ENCODE measurements around the gene BACE2.
"Not testable (repeated sequence)": the region's sequence is repeated elsewhere in the genome, so short reads cannot be mapped to it uniquely, and the experiment has no call there.

The BACE2 gene

GRCh38 chr21:41256231-41256630 lies 88.3 kb downstream of the BACE2 start:
- H3K27me3 ChIP-seq (ENCODE audit: low read depth, low read length); H3K4me3 ChIP-seq (ENCODE audit: low read depth in 1 of 2, low read length in 2 of 2); H3K9me3 ChIP-seq (ENCODE audit: control insufficient read depth in 1 of 2, low read length in 2 of 2); H3K27ac ChIP-seq (ENCODE audit: low read length); H3K4me1 ChIP-seq (ENCODE audit: control insufficient read depth in 1 of 2, insufficient read depth in 2 of 2, low read length in 2 of 2): not testable (repeated sequence)
- H3K36me3 ChIP-seq (ENCODE audit: control insufficient read depth in 1 of 2, insufficient read depth in 2 of 2, low read length in 2 of 2), result peaks cover 8 to 45% of the 10 kb centered on the region in 2 donors

DNA sequence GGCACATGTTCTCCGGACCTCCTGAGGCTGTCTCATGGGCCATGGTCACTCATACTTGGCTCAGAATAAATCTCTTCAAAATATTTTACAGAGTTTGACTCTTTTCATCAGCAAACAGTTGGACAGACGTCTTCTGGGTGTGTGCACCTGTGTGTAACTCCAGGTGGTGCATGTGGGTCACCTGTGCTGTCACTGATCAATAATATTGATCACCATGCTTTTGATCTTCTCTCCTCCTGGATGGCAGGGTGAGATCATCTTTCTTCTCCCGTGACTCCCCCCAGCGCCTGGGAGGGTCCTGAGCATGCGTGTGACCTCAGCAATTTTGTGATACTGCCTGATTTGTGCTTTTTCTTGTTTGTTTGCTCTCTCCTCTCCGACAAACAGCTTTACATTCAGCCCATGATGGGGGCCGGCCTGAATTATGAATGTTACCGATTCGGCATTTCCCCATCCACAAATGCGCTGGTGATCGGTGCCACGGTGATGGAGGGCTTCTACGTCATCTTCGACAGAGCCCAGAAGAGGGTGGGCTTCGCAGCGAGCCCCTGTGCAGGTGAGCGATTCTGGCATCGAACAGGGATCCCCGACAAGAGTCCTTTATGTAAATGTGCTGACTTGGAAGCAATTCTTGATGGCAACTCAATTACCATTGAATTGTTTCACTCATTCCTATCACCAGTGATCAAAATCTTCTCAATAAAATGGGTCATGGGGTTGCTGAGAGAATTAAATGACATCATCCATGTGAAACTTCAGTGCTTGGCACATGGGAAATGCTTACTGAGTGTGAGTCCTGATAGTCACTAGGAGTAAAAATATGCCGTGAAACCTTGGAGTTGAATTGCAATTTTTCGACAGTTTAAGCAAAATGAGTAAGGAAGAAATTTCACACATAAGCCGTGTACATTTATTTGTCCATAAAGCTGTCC lies 89.1 kb downstream of the BACE2 start:
- H3K36me3 ChIP-seq (ENCODE audit: control insufficient read depth in 1 of 2, insufficient read depth in 2 of 2, low read length in 2 of 2), result peaks cover 4 to 43% of the 10 kb centered on the region in 2 donors
- H3K4me3 ChIP-seq (ENCODE audit: low read depth in 1 of 2, low read length in 2 of 2), result no peak overlapping the region
- no peaks in the 10 kb centered on the region for H3K9me3 ChIP-seq (ENCODE audit: control insufficient read depth in 1 of 2, low read length in 2 of 2)
- H3K27ac ChIP-seq (ENCODE audit: low read length), result no peak overlapping the region
- H3K4me1 ChIP-seq (ENCODE audit: control insufficient read depth in 1 of 2, insufficient read depth in 2 of 2, low read length in 2 of 2), result no peaks in the 10 kb centered on the region
- H3K27me3 ChIP-seq (ENCODE audit: low read depth, low read length), result no peaks in the 10 kb centered on the region

DNA sequence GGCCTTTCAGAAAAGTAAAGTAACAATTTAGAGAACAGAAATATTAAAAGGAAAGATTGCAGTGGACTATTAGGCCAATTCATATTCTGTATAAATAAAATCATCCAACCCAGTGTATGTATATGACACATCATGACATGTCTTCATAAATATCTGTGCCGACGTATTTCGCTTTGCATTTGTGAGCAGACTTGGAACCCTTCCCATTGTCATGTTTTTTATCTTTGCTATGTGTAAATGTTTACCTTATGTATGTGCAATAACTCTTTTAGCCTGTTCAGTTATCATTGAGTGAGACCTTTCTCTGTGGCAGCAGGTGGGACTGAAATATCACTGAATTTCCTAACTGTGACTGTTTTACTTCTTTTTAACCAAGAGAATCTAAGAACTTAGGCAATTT lies 90.7 kb downstream of the BACE2 start:
- no peaks in the 10 kb centered on the region for H3K9me3 ChIP-seq (ENCODE audit: control insufficient read depth in 1 of 2, low read length in 2 of 2)
- H3K27me3 ChIP-seq (ENCODE audit: low read depth, low read length), result no peaks in the 10 kb centered on the region
- H3K4me1 ChIP-seq (ENCODE audit: control insufficient read depth in 1 of 2, insufficient read depth in 2 of 2, low read length in 2 of 2), result no peaks in the 10 kb centered on the region
- H3K27ac ChIP-seq (ENCODE audit: low read length), result no peak overlapping the region
- no peak overlapping the region for H3K4me3 ChIP-seq (ENCODE audit: low read depth in 1 of 2, low read length in 2 of 2)
- H3K36me3 ChIP-seq (ENCODE audit: control insufficient read depth in 1 of 2, insufficient read depth in 2 of 2, low read length in 2 of 2), result peaks cover 9 to 27% of the 10 kb centered on the region in 2 donors

GRCh38 chr21:41260428-41260827 lies 92.5 kb downstream of the BACE2 start:
- peaks cover 9 to 16% of the 10 kb centered on the region in 2 donors for H3K36me3 ChIP-seq (ENCODE audit: control insufficient read depth in 1 of 2, insufficient read depth in 2 of 2, low read length in 2 of 2)
- H3K27me3 ChIP-seq (ENCODE audit: low read depth, low read length), result no peaks in the 10 kb centered on the region
- no peaks in the 10 kb centered on the region for H3K4me1 ChIP-seq (ENCODE audit: control insufficient read depth in 1 of 2, insufficient read depth in 2 of 2, low read length in 2 of 2)
- no peak overlapping the region for H3K4me3 ChIP-seq (ENCODE audit: low read depth in 1 of 2, low read length in 2 of 2)
- H3K27ac ChIP-seq (ENCODE audit: low read length), result no peak overlapping the region
- no peaks in the 10 kb centered on the region for H3K9me3 ChIP-seq (ENCODE audit: control insufficient read depth in 1 of 2, low read length in 2 of 2)

GRCh38 chr21:41267346-41267745 lies 99.4 kb downstream of the BACE2 start:
- peaks cover 5 to 9% of the 10 kb centered on the region in 2 donors for H3K36me3 ChIP-seq (ENCODE audit: control insufficient read depth in 1 of 2, insufficient read depth in 2 of 2, low read length in 2 of 2)
- H3K4me3 ChIP-seq (ENCODE audit: low read depth in 1 of 2, low read length in 2 of 2), result no peak overlapping the region
- no peaks in the 10 kb centered on the region for H3K4me1 ChIP-seq (ENCODE audit: control insufficient read depth in 1 of 2, insufficient read depth in 2 of 2, low read length in 2 of 2)
- H3K27me3 ChIP-seq (ENCODE audit: low read depth, low read length), result no peaks in the 10 kb centered on the region
- H3K9me3 ChIP-seq (ENCODE audit: control insufficient read depth in 1 of 2, low read length in 2 of 2), result no peaks in the 10 kb centered on the region
- no peak overlapping the region for H3K27ac ChIP-seq (ENCODE audit: low read length)

GRCh38 chr21:41269535-41269934 lies 101.6 kb downstream of the BACE2 start:
- H3K27ac ChIP-seq (ENCODE audit: low read length), result no peak overlapping the region
- H3K36me3 ChIP-seq (ENCODE audit: control insufficient read depth in 1 of 2, insufficient read depth in 2 of 2, low read length in 2 of 2), result peaks cover 0 to 4% of the 10 kb centered on the region in 2 donors
- H3K9me3 ChIP-seq (ENCODE audit: control insufficient read depth in 1 of 2, low read length in 2 of 2), result no peaks in the 10 kb centered on the region
- H3K4me3 ChIP-seq (ENCODE audit: low read depth in 1 of 2, low read length in 2 of 2), result no peak overlapping the region
- H3K4me1 ChIP-seq (ENCODE audit: control insufficient read depth in 1 of 2, insufficient read depth in 2 of 2, low read length in 2 of 2), result no peaks in the 10 kb centered on the region
- no peaks in the 10 kb centered on the region for H3K27me3 ChIP-seq (ENCODE audit: low read depth, low read length)

GRCh38 chr21:41277196-41277595 lies 109.2 kb downstream of the BACE2 start:
- H3K27ac ChIP-seq (ENCODE audit: low read length), result no peak overlapping the region
- H3K9me3 ChIP-seq (ENCODE audit: control insufficient read depth in 1 of 2, low read length in 2 of 2), result no peaks in the 10 kb centered on the region
- H3K36me3 ChIP-seq (ENCODE audit: control insufficient read depth in 1 of 2, insufficient read depth in 2 of 2, low read length in 2 of 2), result peaks cover 0 to 26% of the 10 kb centered on the region in 2 donors
- H3K27me3 ChIP-seq (ENCODE audit: low read depth, low read length), result no peaks in the 10 kb centered on the region
- H3K4me3 ChIP-seq (ENCODE audit: low read depth in 1 of 2, low read length in 2 of 2), result no peak overlapping the region
- H3K4me1 ChIP-seq (ENCODE audit: control insufficient read depth in 1 of 2, insufficient read depth in 2 of 2, low read length in 2 of 2), result no peaks in the 10 kb centered on the region

DNA sequence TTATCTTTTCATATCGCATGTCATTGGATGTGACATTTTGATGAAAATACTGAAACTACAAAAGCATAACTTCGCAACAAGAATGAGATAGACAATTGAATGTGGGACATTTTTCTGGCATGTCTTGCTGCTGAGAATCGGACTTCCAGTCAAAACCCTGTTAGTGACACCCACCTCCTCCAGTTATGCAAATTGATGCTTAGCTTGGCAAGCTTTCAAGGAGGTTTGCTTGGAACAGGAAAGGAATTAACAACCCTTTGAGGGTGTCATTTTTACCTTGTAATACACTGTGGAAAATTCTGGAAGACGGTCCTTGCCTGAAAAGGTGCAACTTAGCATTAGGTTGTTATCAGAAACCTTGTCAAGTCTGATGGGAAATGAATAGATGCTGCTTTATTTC lies 109.9 kb downstream of the BACE2 start:
- no peak overlapping the region for H3K27ac ChIP-seq (ENCODE audit: low read length)
- no peaks in the 10 kb centered on the region for H3K27me3 ChIP-seq (ENCODE audit: low read depth, low read length)
- H3K4me3 ChIP-seq (ENCODE audit: low read depth in 1 of 2, low read length in 2 of 2), result no peak overlapping the region
- H3K36me3 ChIP-seq (ENCODE audit: control insufficient read depth in 1 of 2, insufficient read depth in 2 of 2, low read length in 2 of 2), result peaks cover 0 to 26% of the 10 kb centered on the region in 2 donors
- H3K9me3 ChIP-seq (ENCODE audit: control insufficient read depth in 1 of 2, low read length in 2 of 2), result no peaks in the 10 kb centered on the region
- no peaks in the 10 kb centered on the region for H3K4me1 ChIP-seq (ENCODE audit: control insufficient read depth in 1 of 2, insufficient read depth in 2 of 2, low read length in 2 of 2)

GRCh38 chr21:41280115-41280919 lies 112.4 kb downstream of the BACE2 start:
- no peak overlapping the region for H3K4me3 ChIP-seq (ENCODE audit: low read depth in 1 of 2, low read length in 2 of 2)
- H3K27ac ChIP-seq (ENCODE audit: low read length), result no peak overlapping the region
- H3K4me1 ChIP-seq (ENCODE audit: control insufficient read depth in 1 of 2, insufficient read depth in 2 of 2, low read length in 2 of 2), result no peaks in the 10 kb centered on the region
- no peaks in the 10 kb centered on the region for H3K27me3 ChIP-seq (ENCODE audit: low read depth, low read length)
- no peaks in the 10 kb centered on the region for H3K9me3 ChIP-seq (ENCODE audit: control insufficient read depth in 1 of 2, low read length in 2 of 2)
- H3K36me3 ChIP-seq (ENCODE audit: control insufficient read depth in 1 of 2, insufficient read depth in 2 of 2, low read length in 2 of 2), result peaks cover 0 to 15% of the 10 kb centered on the region in 2 donors

DNA sequence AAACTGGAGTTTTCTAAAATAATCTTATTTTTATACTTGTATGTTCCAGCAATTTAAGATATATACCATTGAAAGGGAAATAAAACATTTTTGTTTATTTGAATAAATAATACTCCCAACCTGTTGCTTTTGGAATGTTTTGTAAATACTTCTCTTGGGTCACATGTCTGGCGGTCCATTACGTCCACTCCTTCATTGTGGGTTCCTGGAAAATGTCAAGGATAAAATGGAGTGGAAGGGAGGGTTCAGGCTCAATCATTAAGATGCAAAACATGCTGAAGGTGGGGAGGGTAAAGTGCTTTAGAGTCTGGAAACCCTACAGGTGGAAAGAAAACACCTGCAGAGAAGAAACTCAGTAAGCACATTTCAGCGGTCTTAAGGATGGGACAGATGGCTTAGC lies 114.5 kb downstream of the BACE2 start:
- Histone ChIP-seq H3K4me3 (ENCODE audit: low read depth in 1 of 2, low read length in 2 of 2) (no peak overlapping the region), H3K27ac (ENCODE audit: low read length) (no peak overlapping the region), H3K27me3 (ENCODE audit: low read depth, low read length) (no peaks in the 10 kb centered on the region), H3K36me3 (ENCODE audit: control insufficient read depth in 1 of 2, insufficient read depth in 2 of 2, low read length in 2 of 2) (no peaks in the 10 kb centered on the region), H3K9me3 (ENCODE audit: control insufficient read depth in 1 of 2, low read length in 2 of 2) (no peaks in the 10 kb centered on the region), H3K4me1 (ENCODE audit: control insufficient read depth in 1 of 2, insufficient read depth in 2 of 2, low read length in 2 of 2) (no peaks in the 10 kb centered on the region)

GRCh38 chr21:41283211-41283818 lies 115.4 kb downstream of the BACE2 start:
- Histone ChIP-seq H3K36me3 (ENCODE audit: control insufficient read depth in 1 of 2, insufficient read depth in 2 of 2, low read length in 2 of 2) (no peaks in the 10 kb centered on the region), H3K27ac (ENCODE audit: low read length) (no peak overlapping the region), H3K27me3 (ENCODE audit: low read depth, low read length) (no peaks in the 10 kb centered on the region), H3K4me1 (ENCODE audit: control insufficient read depth in 1 of 2, insufficient read depth in 2 of 2, low read length in 2 of 2) (no peaks in the 10 kb centered on the region), H3K4me3 (ENCODE audit: low read depth in 1 of 2, low read length in 2 of 2) (no peak overlapping the region), H3K9me3 (ENCODE audit: control insufficient read depth in 1 of 2, low read length in 2 of 2) (no peaks in the 10 kb centered on the region)
